Activated CD4-positive, alpha-beta memory T cell treated with anti-CD3 and anti-CD28 coated beads, Interleukin-2, amount 10 ng/mL, durations not matched to agents 7 days and 5 days (primary cell): ENCODE data around the gene SPSB2. TPM values are rescaled to one million over a fixed set of nuclear protein-coding genes. Genes with fewer than 3 reads are reported as not detected.

Source experiments
- CTCF ChIA-PET: fragments of 350-600 bp; sonication (Branson Sonifier 250); formaldehyde crosslinking; loops from one replicate; lab custom pipeline; 2021; ENCODE audit warnings: antibody characterized with exemption, inconsistent platforms; lab: Charles Lee
- POLR2A ChIA-PET: fragments of 350-600 bp; sonication (Branson Sonifier 250); formaldehyde crosslinking; loops from one replicate; lab custom pipeline; 2021; ENCODE audit warnings: antibody characterized with exemption; lab: Charles Lee
- DNase-seq: peaks from one replicate; pipeline ENCODE4 v3.0.0-alpha.2; 2020
- H3K27ac Mint-ChIP-seq: one replicate; pipeline ENCODE4 v1.8.0; 2021; ENCODE audit warnings: mild to moderate bottlenecking, mixed read lengths
- H3K27me3 Mint-ChIP-seq: one replicate; pipeline ENCODE4 v1.8.0; 2021; ENCODE audit warnings: mixed read lengths
- H3K36me3 Mint-ChIP-seq: one replicate; pipeline ENCODE4 v1.8.0; 2021; ENCODE audit warnings: low read depth, mixed read lengths
- H3K4me1 Mint-ChIP-seq: one replicate; pipeline ENCODE4 v1.8.0; 2021; ENCODE audit warnings: mixed read lengths
- H3K4me3 Mint-ChIP-seq: one replicate; pipeline ENCODE4 v1.8.0; 2021; ENCODE audit warnings: mild to moderate bottlenecking, mixed read lengths
- H3K9me3 Mint-ChIP-seq: one replicate; pipeline ENCODE4 v1.8.0; 2021; ENCODE audit warnings: mixed read lengths
- total RNA-seq, 2 experiments: library from RNA; stranded (reverse); gene quantifications; one replicate each; pipeline ENCODE4 v1.2.3, GENCODE V29; 2021

Gene SPSB2
- total RNA-seq, 2 experiments from 2014 or later = 11.1 to 11.2 TPM

DNA sequence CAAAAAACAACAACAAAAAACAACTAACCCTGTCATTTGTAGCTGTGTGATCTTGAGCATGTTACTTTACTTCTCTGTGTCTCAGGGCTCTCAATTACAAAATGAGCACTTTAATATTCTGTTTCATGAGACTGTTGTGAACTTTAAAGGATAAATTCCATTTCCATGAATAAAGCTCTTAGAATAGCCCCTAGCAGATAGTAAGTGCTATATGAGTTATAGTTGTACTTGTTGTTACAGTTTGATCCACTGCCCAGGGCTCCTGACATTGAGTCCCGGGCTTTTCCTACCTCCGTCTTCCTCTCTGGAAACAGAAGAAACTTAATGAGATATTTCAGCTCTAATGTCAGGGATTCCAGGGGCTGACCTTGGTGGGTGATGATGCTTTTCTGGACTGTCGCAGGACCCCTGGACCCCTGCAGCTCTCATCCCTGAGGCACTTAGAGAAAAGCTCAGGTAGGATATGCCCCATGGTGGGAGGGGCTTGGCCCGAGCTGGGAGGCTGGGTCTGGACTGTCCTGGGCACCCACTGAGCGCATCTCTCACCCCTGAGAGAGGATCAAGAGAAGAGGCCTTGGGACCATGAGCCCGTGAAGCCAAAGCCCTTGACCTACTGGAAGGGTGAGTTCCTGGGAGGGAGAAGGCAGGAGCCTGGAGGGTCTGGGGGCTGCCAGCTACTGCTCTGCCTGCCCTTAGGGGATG is 39.8 kb downstream of the SPSB2 start:
- Mint-ChIP-seq H3K27me3 (peaks cover 38% of the 10 kb centered on the region), H3K9me3 (no peaks in the 10 kb centered on the region), H3K4me3 (no peak overlapping the region), H3K4me1 (peaks cover 17% of the 10 kb centered on the region), H3K36me3 (no peaks in the 10 kb centered on the region), H3K27ac (no peak overlapping the region)
- DNase-seq = no peak
- ChIA-PET CTCF (interaction anchor here (0.7 to 3.9 kb wide), 14 partner anchors 9 to 212 kb away, joined by 3 to 35 read pairs (median 4); partner anchors contain the start of genes CD4, CDCA3, MLF2 and USP5), POLR2A (interaction anchor here (0.7 to 8.4 kb wide), 10 partner anchors 10 to 340 kb away, joined by 3 to 53 read pairs (median 4); partner anchors contain the start of genes CD4, CDCA3, MLF2 and MRPL51)

DNA sequence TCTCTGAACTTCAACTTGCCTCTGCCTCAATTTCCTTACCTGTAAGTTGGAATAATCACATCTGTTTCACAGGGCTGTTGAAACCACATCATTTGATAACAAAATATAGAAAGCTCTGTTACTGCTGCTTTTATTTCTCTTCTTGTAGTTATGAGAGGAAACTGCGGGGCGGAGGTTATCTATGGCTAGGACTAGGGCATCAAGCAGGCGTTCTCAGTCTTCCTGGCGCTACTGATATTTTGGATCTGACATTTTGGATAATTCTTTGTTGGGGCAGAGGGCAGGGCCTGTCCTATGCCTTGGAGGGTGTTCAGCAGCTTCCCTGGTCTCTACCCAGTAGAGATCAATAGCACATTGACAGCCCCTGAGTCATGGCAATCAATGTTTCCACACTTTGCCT is 41.0 kb downstream of the SPSB2 start:
- H3K4me3 Mint-ChIP-seq = no peak overlapping the region
- no peaks in the 10 kb centered on the region for H3K9me3 Mint-ChIP-seq

DNA sequence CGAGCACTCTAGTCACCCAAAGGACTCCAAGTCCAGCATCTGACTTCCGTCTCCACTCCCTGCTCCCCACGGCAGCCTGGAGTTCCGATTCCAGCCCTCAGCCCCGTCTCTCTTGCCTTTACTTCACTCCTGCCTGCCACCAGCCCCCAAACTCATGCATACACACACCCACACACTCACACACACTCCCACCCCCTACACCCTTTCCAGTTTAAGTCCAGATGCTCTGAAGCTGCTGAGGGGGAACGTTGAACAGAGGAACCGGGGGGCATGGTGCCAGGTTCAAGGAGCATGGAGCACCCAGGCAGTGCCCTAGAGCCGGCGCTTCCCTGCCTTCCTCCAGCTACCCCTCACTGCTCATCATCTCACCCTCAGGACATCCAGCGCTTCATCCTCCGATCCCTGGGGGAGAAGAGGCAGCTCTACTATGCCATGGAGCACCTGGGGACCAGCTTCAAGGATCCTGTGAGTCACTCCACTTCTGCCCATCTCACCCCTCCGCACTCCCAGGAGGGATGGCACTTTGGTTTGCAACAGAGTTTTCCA is 41.6 kb downstream of the SPSB2 start:
- Mint-ChIP-seq H3K9me3 (no peaks in the 10 kb centered on the region), H3K27ac (no peak overlapping the region), H3K4me3 (no peak overlapping the region), H3K4me1 (peaks cover 25% of the 10 kb centered on the region), H3K36me3 (no peaks in the 10 kb centered on the region), H3K27me3 (peaks cover 52% of the 10 kb centered on the region)
- CTCF ChIA-PET = interaction anchor here (0.7 to 2.0 kb wide), 3 partner anchors 11 to 78 kb away, joined by 3 to 5 read pairs (median 4); partner anchors contain the start of gene MLF2
- DNase-seq = no peak
- POLR2A ChIA-PET = interaction anchor here (0.7 to 8.4 kb wide), 5 partner anchors 9 to 79 kb away, joined by 3 to 53 read pairs (median 3); partner anchors contain the start of genes CD4, CDCA3, GNB3 and MLF2

More for the DNA sequence above, 41.0 kb downstream of the SPSB2 start:
- H3K27me3 Mint-ChIP-seq = peaks cover 46% of the 10 kb centered on the region
- CTCF ChIA-PET = interaction anchor here (0.7 to 3.4 kb wide), 5 partner anchors 10 to 211 kb away, joined by 3 to 31 read pairs (median 4); partner anchors contain the start of gene MLF2
- POLR2A ChIA-PET = interaction anchor here (0.7 to 8.4 kb wide), 4 partner anchors 11 to 79 kb away, joined by 3 to 53 read pairs (median 6); partner anchors contain the start of genes CD4, CDCA3, MLF2 and USP5
- DNase-seq = no peak
- H3K36me3 Mint-ChIP-seq = no peaks in the 10 kb centered on the region
- peaks cover 25% of the 10 kb centered on the region for H3K4me1 Mint-ChIP-seq
- no peak overlapping the region for H3K27ac Mint-ChIP-seq

DNA sequence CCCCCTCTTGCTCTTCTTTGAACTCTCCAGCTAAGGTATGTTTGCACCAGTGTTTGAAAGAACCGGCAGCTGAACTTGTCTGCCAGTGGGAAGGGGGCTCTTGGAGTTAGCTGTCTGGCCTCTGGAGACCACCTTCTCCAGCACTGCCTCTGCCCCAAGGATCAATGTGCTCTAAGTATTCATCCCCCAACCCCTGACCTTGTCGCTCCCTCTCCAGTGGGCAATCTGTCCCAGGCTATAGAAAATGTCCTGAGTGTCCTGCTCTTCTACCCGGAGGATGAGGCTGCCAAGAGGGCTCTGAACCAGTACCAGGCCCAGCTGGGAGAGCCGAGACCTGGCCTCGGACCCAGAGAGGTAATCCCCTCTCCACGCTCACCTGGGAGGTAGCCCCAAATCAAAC is 42.1 kb downstream of the SPSB2 start:
- POLR2A ChIA-PET = interaction anchor here (1.3 to 8.4 kb wide), 5 partner anchors 9 to 41 kb away, joined by 3 to 53 read pairs (median 3); partner anchors contain the start of genes CD4, CDCA3, GNB3 and TPI1
- Mint-ChIP-seq H3K9me3 (no peaks in the 10 kb centered on the region), H3K27ac (no peak overlapping the region), H3K4me3 (no peak overlapping the region), H3K36me3 (no peaks in the 10 kb centered on the region), H3K4me1 (peaks cover 25% of the 10 kb centered on the region), H3K27me3 (peaks cover 58% of the 10 kb centered on the region)
- CTCF ChIA-PET = interaction anchor here (1.0 to 2.0 kb wide), 3 partner anchors 18 to 78 kb away, joined by 3 to 5 read pairs (median 4); partner anchors contain the start of genes CD4 and MLF2
- DNase-seq = no peak

DNA sequence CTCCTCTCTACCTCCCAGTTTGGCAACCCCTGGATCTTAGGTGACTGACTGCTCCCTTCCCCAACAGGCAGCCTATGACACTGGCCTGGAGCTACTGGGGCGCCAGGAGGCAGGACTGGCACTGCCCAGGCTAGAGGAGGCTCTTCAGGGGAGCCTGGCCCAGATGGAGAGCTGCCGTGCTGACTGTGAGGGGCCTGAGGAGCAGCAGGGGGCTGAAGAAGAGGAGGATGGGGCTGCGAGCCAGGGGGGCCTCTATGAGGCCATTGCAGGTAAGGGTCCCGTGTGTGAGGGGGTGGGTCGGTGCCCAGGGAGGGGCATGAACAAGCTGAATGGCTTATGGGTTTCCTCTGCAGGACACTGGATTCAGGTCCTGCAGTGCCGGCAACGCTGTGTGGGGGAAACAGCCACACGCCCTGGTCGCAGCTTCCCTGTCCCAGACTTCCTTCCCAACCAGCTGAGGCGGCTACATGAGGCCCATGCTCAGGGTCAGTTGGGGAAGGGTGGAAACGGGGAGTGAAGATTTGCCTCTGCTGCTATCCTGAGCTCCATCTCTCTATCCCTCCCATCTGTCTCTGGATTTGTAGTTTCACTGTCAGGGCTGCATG is 42.7 kb downstream of the SPSB2 start:
- ChIA-PET CTCF (interaction anchor here (1.0 to 2.0 kb wide), 5 partner anchors 18 to 78 kb away, joined by 3 to 5 read pairs (median 4); partner anchors contain the start of genes CD4, MLF2 and SPSB2), POLR2A (interaction anchor here (1.3 to 8.4 kb wide), 5 partner anchors 10 to 106 kb away, joined by 3 to 53 read pairs (median 3); partner anchors contain the start of genes CDCA3, COPS7A, GNB3 and TPI1)
- Mint-ChIP-seq H3K9me3 (no peaks in the 10 kb centered on the region), H3K27me3 (peaks cover 61% of the 10 kb centered on the region), H3K4me3 (no peak overlapping the region), H3K27ac (no peak overlapping the region), H3K36me3 (no peaks in the 10 kb centered on the region), H3K4me1 (peaks cover 23% of the 10 kb centered on the region)
- no peak for DNase-seq

DNA sequence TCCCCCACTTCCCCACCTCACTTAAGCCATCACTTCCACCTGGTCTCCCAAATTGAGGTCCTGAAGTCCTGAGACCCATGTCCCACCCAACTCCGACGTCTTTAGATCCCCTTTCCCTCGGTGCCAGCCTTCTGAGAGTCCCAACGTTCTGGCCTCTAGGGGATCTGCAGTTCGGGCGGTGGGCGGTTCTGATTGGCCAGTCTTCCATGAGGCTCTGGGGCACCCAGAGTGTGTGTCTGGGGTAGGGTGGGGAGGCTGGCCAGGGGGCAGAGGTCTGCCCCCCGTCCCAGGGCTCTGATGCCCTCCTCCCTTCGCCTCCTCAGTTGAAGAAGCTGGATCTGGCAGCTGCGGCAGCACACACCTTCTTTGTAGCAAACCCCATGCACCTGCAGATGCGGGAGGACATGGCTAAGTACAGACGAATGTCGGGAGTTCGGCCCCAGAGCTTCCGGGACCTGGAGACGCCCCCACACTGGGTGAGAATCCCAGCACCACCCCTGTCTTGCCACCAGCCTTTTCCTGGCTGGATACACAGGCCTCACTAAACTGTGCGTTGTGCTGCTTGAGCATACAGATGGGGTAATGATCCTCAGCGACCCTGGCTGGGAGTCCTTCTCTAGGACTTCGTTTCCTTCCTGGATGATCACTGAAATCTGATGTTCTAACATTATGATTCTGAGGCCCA is 43.4 kb downstream of the SPSB2 start:
- no peak overlapping the region for H3K27ac Mint-ChIP-seq
- H3K27me3 Mint-ChIP-seq = peaks cover 67% of the 10 kb centered on the region
- CTCF ChIA-PET = interaction anchor here (0.8 to 1.5 kb wide), 6 partner anchors 19 to 138 kb away, joined by 3 to 5 read pairs (median 4); partner anchors contain the start of genes MLF2 and SPSB2
- no peak for DNase-seq
- H3K4me3 Mint-ChIP-seq = peak overlapping the region; percentile 72
- POLR2A ChIA-PET = interaction anchor here (1.3 to 8.4 kb wide), 8 partner anchors 10 to 106 kb away, joined by 3 to 53 read pairs (median 10); partner anchors contain the start of genes CDCA3, COPS7A, GNB3 and MLF2
- H3K9me3 Mint-ChIP-seq = no peaks in the 10 kb centered on the region
- no peaks in the 10 kb centered on the region for H3K36me3 Mint-ChIP-seq
- peaks cover 20% of the 10 kb centered on the region for H3K4me1 Mint-ChIP-seq

DNA sequence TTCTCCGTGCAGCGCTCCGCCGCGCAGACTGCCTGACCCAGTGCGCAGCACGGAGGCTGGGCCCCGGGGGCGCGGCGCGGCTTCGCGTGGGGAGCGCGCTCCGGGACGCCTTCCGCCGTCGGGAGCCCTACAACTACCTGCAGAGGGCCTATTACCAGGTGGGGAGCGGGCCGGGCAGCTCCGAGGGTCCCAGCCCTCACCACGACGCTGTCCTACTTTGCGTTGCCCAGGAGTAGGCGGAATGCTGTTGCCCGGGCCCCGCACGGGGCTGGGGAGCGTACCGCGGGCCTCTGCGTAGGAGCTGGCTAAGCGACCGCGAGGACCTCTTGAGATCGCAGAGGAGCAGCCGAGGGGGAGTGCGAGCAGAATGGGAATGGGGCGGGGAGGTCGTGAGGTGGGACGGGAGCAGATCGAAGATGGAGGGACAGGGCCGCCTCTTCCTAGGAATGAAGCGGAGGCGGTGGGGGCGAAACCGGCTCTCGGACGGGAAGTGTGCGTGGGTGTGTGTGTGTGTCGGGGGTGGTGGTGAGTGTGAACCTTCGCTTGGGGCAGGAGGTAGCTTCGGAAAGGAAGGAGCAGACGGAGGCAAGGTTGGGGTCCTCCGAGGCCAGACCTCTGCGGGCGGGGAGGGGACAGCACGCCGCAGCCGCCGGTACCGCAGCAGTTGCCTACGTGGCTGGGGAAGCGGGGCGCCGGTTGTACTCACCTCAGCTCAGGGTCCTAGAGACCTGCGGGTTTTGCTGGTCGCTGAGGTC is 44.1 kb downstream of the SPSB2 start:
- H3K27me3 Mint-ChIP-seq = peaks cover 70% of the 10 kb centered on the region

DNA sequence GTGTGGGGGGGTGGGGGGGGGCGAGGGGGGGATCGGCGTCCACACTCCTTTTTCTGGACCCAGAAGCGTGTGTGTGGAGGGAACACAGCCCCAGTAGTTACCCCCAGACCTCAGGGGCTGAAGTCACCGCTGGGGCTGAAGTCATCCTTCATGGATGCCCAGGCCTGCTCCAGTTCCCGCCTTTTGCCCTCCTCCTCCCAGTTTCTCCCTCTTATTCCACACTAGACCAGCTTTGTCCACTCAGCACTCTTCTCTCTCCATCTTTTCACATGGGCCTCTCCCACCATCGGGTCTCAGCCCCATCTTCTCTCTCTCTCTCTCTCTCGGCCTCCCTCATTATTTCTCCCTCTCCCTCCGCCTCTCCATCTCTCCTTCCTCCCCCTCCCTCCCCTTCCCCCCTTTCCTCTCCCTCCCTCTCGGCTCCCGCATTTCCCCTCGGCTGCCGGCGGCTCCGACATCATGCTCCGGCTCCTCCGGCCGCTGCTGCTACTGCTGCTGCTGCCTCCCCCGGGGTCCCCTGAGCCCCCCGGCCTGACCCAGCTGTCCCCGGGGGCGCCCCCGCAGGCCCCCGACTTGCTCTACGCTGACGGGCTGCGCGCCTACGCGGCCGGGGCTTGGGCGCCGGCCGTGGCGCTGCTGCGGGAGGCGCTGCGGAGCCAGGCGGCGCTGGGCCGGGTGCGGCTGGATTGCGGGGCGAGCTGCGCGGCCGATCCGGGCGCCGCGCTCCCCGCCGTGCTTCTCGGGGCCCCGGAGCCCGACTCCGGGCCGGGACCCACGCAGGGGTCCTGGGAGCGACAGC is 44.9 kb downstream of the SPSB2 start, which contains the start of gene P3H3:
Gene P3H3 (plus strand): TSS at position 426 of the 799 bp plus-strand sequence. CDS start 34 bp downstream, at position 460.
- CTCF ChIA-PET = interaction anchor here (0.7 to 1.4 kb wide), 4 partner anchors 16 to 76 kb away, joined by 3 to 4 read pairs (median 3); no protein-coding TSS in a partner anchor
- Mint-ChIP-seq H3K4me3 (peak within 1 kb of the TSS; percentile 72), H3K27ac (no peak within 1 kb of the TSS), H3K4me1 (peaks cover 18% of the 10 kb centered on the region), H3K27me3 (peaks cover 72% of the 10 kb centered on the region), H3K9me3 (no peaks in the 10 kb centered on the region), H3K36me3 (no peaks in the 10 kb centered on the region)
- POLR2A ChIA-PET = interaction anchor here (1.0 to 7.2 kb wide), 7 partner anchors 12 to 104 kb away, joined by 3 to 33 read pairs (median 9); partner anchors contain the start of genes CDCA3, COPS7A, GNB3 and MLF2
- no peak for DNase-seq

More for the DNA sequence above, 44.1 kb downstream of the SPSB2 start:
- ChIA-PET POLR2A (interaction anchor here (1.0 to 7.2 kb wide), 6 partner anchors 11 to 105 kb away, joined by 3 to 33 read pairs (median 10); partner anchors contain the start of genes CDCA3, COPS7A, GNB3 and MLF2), CTCF (interaction anchor here (0.8 to 1.4 kb wide), 5 partner anchors 20 to 137 kb away, joined by 3 to 4 read pairs (median 3); partner anchors contain the start of gene SPSB2)
- Mint-ChIP-seq H3K4me3 (peak overlapping the region; percentile 72), H3K27ac (no peak overlapping the region), H3K4me1 (peaks cover 18% of the 10 kb centered on the region), H3K9me3 (no peaks in the 10 kb centered on the region), H3K36me3 (no peaks in the 10 kb centered on the region)
- no peak for DNase-seq

DNA sequence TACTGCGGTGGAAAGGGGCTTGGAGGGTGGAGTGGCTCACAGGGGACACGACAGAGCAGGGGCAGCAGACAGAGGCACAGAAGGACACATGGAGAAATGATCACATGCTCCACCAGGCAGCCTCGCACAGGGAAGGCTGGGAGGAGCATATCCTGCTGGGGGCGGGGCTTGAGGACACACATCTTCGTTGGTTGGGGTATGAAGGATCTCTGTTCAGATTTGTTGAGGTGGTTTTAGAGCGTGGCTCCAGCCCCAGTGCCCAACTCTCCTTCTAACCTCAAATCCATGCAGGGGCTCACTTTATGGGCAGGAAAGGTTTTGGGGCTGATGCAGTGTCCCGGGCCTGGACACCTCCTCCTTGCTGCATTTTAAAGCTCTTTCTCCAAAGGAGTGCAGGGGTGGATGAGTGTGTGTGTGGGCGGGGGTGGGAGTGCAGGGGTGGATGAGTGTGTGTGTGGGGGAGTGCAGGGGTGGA is 45.6 kb downstream of the SPSB2 start:
- Mint-ChIP-seq H3K4me1 (peaks cover 18% of the 10 kb centered on the region), H3K4me3 (peak overlapping the region; percentile 10), H3K27ac (no peak overlapping the region), H3K36me3 (no peaks in the 10 kb centered on the region), H3K9me3 (no peaks in the 10 kb centered on the region), H3K27me3 (peaks cover 77% of the 10 kb centered on the region)
- POLR2A ChIA-PET = interaction anchor here (1.4 to 7.2 kb wide), 4 partner anchors 12 to 74 kb away, joined by 3 to 33 read pairs (median 14); partner anchors contain the start of genes CDCA3, GNB3, MLF2 and USP5
- CTCF ChIA-PET = interaction anchor here (0.7 to 1.4 kb wide), 3 partner anchors 17 to 106 kb away, joined by 3 read pairs; no protein-coding TSS in a partner anchor
- DNase-seq = peak; percentile 55
